Left lung (tissue), 10 donors: Measurements from ENCODE around the gene NEK10. TPM values are rescaled to one million over a fixed set of nuclear protein-coding genes. Genes with fewer than 3 reads are reported as not detected.

ENCODE experiments used
- ATAC-seq: fragments of 200-7000 bp; cut with Tn5 transposase; one replicate; pipeline ENCODE4 v1.9.1; 2020; ENCODE audit warnings: moderate library complexity
- DNase-seq, 4 donors: peaks; one replicate each; pipeline ENCODE4 v3.0.0-alpha.2; 2013 to 2020
- H3K27ac ChIP-seq, 2 donors: fragments of 200-600 bp; sonication (generic) in 1 of 2; one replicate each; pipeline versions ENCODE4 v1.5.0 to v1.8.0; 2020 to 2021
- H3K27me3 ChIP-seq, 2 donors: fragments of 200-600 bp; sonication (generic) in 1 of 2; one replicate each; pipeline versions ENCODE4 v1.5.0 to v1.8.0; 2020 to 2021
- H3K36me3 ChIP-seq, 2 donors: fragments of 200-600 bp; sonication (generic) in 1 of 2; one replicate each; pipeline versions ENCODE4 v1.5.0 to v1.8.0; 2020 to 2021
- H3K4me1 ChIP-seq, 2 donors: fragments of 200-600 bp; one replicate each; pipeline ENCODE4 v1.8.0; 2021
- H3K4me3 ChIP-seq, 2 donors: fragments of 200-600 bp; sonication (generic) in 1 of 2; one replicate each; pipeline versions ENCODE4 v1.5.0 to v1.8.0; 2020 to 2021; ENCODE audit warnings: mild to moderate bottlenecking in 1 of 2
- H3K9me3 ChIP-seq, 2 donors: fragments of 200-600 bp; sonication (generic) in 1 of 2; one replicate each; pipeline versions ENCODE4 v1.5.0 to v1.8.0; 2020 to 2021
- intact Hi-C, 2 donors: fragments of 100-400 bp; cut with DNase I; formaldehyde crosslinking; loops; one replicate each; pipeline versions ENCODE4 v1.11.2 to v1.14.2; 2022
- polyA plus RNA-seq, 6 donors: library from polyadenylated mRNA; unstranded; fragments of 120-200 nt; gene quantifications; one replicate each; pipeline ENCODE4 v1.2.1, GENCODE V29; 2013; ENCODE audit not compliant: insufficient read length in 6 of 6
- total RNA-seq, 2 donors: library from RNA; stranded (reverse); fragmentation: NEBNext Ultra II Directional; extraction: Animal tissue kit (Norgen Biotek cat#: 25700); gene quantifications; one replicate each; pipeline ENCODE4 v1.2.1, GENCODE V29; 2021
- TF ChIP-seq, protein P1 (sequence below), 2 donors: fragments of 200-600 bp; sonication (generic) in 1 of 2; IDR thresholded peaks; one replicate each; pipeline versions ENCODE4 v1.5.0 to v1.8.0; 2021; ENCODE audit warnings: antibody characterized with exemption in 2 of 2
- donor health status: DM: no; HTN: yes; CAD: no.
- donor health status: DM: no; HTN: no; CAD: no.

Gene NEK10
- total and polyA plus RNA-seq, 8 donors: 1.5 to 7.9 (median 5.5) TPM

DNA sequence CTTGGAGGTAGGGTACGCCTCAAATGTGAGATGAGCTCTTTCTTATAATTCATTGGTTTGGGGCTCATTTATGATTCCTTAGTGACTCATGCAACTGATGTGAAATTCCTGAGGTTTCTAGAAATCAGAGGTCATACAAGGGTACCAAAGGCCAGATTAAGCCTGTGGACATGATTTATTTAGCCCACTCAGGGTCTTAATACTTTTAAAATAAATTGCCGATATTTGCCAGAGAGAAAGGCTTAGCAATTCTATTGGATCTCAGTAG is 289.0 kb downstream of the NEK10 start:
- DNase-seq (no peak), ATAC-seq (no peak)
- Histone ChIP-seq H3K4me3 (no peak overlapping the region), H3K9me3 (no peaks in the 10 kb centered on the region), H3K36me3 (no peaks in the 10 kb centered on the region), H3K27ac (no peak overlapping the region), H3K4me1 (no peaks in the 10 kb centered on the region), H3K27me3 (no peaks in the 10 kb centered on the region)
- TF ChIP-seq, protein P1, sequence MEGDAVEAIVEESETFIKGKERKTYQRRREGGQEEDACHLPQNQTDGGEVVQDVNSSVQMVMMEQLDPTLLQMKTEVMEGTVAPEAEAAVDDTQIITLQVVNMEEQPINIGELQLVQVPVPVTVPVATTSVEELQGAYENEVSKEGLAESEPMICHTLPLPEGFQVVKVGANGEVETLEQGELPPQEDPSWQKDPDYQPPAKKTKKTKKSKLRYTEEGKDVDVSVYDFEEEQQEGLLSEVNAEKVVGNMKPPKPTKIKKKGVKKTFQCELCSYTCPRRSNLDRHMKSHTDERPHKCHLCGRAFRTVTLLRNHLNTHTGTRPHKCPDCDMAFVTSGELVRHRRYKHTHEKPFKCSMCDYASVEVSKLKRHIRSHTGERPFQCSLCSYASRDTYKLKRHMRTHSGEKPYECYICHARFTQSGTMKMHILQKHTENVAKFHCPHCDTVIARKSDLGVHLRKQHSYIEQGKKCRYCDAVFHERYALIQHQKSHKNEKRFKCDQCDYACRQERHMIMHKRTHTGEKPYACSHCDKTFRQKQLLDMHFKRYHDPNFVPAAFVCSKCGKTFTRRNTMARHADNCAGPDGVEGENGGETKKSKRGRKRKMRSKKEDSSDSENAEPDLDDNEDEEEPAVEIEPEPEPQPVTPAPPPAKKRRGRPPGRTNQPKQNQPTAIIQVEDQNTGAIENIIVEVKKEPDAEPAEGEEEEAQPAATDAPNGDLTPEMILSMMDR (IDR thresholded peaks at IDR 0.05): no peak
- intact Hi-C loops: no loop called here

DNA sequence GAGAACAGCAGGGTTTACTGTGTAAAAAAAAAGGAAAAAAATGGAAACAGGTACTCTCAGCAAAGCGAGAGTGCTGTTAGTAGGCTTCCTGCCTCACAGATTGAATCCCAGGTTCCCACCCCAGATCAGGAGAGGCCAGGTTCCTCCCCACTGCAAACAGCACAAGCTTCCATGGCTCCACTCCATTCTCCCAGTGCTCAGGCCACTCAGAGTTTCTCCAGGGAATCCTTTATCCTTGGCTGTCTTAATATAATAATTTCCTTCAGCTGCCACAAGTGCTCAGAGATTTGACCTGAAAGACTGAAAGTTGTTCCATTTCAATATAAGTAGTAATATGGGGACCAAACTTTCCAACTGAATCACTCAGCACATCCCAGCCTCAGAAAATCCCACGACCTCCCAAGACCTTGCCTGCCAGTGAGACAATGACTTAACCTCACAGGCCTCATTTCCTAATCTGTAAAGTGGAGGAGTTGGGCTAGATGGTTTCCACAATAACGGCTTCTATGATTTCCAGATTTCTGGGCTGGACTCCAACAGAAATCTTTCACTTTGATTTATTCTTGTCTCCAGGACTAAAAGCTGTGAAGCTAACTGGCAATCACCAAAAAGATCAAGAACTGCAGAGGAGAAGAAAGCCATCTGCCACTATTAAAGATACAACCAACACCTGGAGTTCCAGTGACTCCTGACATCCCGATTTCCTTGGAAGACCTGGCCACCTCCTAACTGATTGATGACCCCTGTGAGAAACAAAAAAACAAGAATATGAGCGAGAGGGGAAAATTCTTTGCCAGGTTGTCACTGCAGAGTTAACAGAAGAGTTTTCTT is 289.5 kb downstream of the NEK10 start:
- Histone ChIP-seq H3K36me3 (no peaks in the 10 kb centered on the region), H3K4me1 (no peaks in the 10 kb centered on the region), H3K27ac (no peak overlapping the region), H3K9me3 (no peaks in the 10 kb centered on the region), H3K27me3 (no peaks in the 10 kb centered on the region), H3K4me3 (no peak overlapping the region)
- TF ChIP-seq, protein P1 (IDR thresholded peaks at IDR 0.05): no peak
- DNase-seq: no peak
- intact Hi-C loops: no loop called here
- ATAC-seq: peak; percentile 18

DNA sequence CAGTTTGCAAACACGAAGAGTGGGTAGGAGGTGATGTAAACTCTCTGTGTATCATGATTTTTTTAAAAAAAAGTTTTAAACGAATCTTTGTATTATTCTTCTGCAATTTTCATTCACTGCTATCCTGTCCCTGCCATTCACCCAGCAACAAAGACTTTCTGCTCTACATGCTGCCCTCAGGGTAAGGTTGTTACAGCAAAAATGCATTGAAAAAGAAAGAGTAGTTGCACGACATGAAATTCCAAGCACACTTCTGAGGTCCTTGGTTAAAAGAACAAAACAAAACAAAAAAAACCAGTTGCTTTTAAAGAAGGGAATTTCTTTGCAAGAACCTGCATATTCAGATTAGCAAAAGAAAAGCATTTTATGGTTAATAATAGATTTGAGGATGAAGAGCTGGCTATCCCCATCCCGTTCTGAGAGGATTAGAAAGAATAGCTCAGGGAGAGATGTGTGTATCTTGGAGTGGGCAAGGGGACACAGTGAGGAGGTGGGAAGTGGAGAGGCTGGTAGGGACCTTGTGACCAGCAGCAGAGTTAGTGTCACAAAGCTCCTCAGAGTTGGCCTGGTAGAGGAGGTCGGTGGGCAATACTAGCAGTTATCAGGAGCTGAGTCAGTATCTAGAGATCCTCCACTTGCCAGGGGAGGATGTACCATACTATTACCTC is 290.8 kb downstream of the NEK10 start:
- Histone ChIP-seq H3K4me1 (no peaks in the 10 kb centered on the region), H3K36me3 (no peaks in the 10 kb centered on the region), H3K4me3 (no peak overlapping the region), H3K27ac (no peak overlapping the region), H3K9me3 (no peaks in the 10 kb centered on the region), H3K27me3 (no peaks in the 10 kb centered on the region)
- intact Hi-C loops: no loop called here
- no peak for ATAC-seq
- DNase-seq: no peak
- TF ChIP-seq, protein P1 (IDR thresholded peaks at IDR 0.05): no peak

DNA sequence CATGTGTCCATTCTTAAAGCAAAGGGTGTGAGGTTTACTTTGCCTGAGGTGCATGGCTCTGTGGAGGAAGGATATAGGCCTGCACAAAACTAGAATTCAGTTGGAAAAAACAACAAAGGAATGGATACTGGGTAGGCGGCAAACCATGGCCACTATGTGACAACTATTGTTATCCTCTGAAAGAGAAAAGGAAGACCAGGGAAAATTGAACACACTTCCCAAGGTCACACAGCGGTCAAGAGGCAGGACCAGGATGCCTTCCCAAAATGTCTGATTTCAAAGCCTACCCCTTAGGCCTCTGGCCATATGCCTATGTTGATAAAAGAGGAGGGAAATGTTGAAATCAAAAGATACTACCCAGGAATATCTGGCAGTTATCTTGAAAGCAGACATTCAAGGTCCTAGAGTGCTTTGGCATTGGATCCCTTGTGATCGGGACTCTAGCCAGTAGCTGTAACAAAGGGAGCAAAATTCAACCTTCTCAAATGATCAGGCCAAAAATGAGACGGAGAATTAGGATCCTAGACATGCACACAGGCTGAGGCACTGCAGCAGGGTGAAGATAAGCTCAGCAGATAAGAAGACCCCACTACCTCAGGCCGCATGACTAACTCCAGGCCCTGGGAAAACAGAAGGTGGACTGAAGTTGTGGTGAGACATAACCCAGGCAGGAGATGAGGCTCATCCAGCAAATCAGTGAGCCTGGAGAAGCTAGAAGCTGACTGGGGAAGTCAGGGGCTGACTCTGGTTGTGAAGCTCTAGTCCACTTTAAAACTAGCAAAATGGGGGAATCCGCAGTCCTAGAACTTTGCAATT is 292.2 kb downstream of the NEK10 start:
- DNase-seq: no peak
- Histone ChIP-seq H3K4me1 (no peaks in the 10 kb centered on the region), H3K27me3 (no peaks in the 10 kb centered on the region), H3K4me3 (no peak overlapping the region), H3K36me3 (no peaks in the 10 kb centered on the region), H3K9me3 (no peaks in the 10 kb centered on the region), H3K27ac (no peak overlapping the region)
- intact Hi-C loops: no loop called here
- no peak for ATAC-seq
- TF ChIP-seq, protein P1 (IDR thresholded peaks at IDR 0.05): no peak

DNA sequence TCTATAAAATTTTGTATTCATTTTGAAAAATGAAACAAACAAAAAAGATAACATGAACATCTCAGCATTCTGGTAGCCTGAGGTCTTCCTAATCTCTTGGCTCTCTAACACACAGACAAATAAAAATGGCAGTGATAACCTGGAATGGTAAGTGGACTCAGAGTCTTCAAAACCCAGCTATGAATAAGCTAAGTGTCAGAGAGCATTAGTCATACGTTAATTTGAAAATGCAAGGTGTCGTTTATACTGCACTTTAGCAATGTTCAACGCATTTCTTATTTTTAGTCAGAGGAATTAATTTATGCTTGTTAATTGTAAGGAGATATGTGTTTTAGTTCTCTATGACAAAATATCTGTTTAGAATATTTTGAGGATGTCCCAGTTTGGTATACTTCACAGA is 294.3 kb downstream of the NEK10 start:
- DNase-seq (no peak), ATAC-seq (no peak)
- no peaks in the 10 kb centered on the region for H3K9me3 ChIP-seq
- no peaks in the 10 kb centered on the region for H3K4me1 ChIP-seq
- H3K4me3 ChIP-seq: no peak overlapping the region
- no peaks in the 10 kb centered on the region for H3K27me3 ChIP-seq
- H3K27ac ChIP-seq: no peak overlapping the region
- TF ChIP-seq, protein P1 (IDR thresholded peaks at IDR 0.05): no peak
- intact Hi-C loops: no loop called here
- no peaks in the 10 kb centered on the region for H3K36me3 ChIP-seq
